Neural progenitor cell (in vitro differentiated cells): ENCODE data around the gene THBS3. TPM values are rescaled to one million over a fixed set of nuclear protein-coding genes. Genes with fewer than 3 reads are reported as not detected.
"Not testable (repeated sequence)": the region's sequence is repeated elsewhere in the genome, so short reads cannot be mapped to it uniquely, and the experiment has no call there.

Experiments used
- DNase-seq: peaks from one replicate; pipeline ENCODE4 v3.0.0-alpha.2; 2016; ENCODE audit warnings: low spot score
- H2AFZ ChIP-seq: fragments of 200-600 bp; sonication (generic); replicated peaks from 2 replicates; pipeline ENCODE4 v1.6.1; 2016; ENCODE audit warnings: antibody characterized with exemption
- H3F3A ChIP-seq: fragments of 200-600 bp; sonication (generic); 2 replicates; pipeline ENCODE4 v1.6.1; 2016; ENCODE audit warnings: antibody characterized with exemption, low read depth
- H3K27ac ChIP-seq: fragments of 200-600 bp; sonication (generic); 2 replicates; pipeline ENCODE4 v1.5.1; 2016; ENCODE audit warnings: mild to moderate bottlenecking
- H3K27me3 ChIP-seq: fragments of 200-600 bp; sonication (generic); 2 replicates; pipeline ENCODE4 v1.6.1; 2016; ENCODE audit warnings: mild to moderate bottlenecking, moderate library complexity
- H3K36me3 ChIP-seq: fragments of 200-600 bp; sonication (generic); 2 replicates; pipeline ENCODE4 v1.5.1; 2016
- H3K4me1 ChIP-seq: fragments of 200-600 bp; sonication (generic); 2 replicates; pipeline ENCODE4 v1.6.1; 2016; ENCODE audit warnings: mixed run types
- H3K4me2 ChIP-seq: fragments of 200-600 bp; sonication (generic); 2 replicates; pipeline ENCODE4 v1.6.1; 2016
- H3K4me3 ChIP-seq: fragments of 200-600 bp; sonication (generic); 2 replicates; pipeline ENCODE4 v1.5.1; 2016
- H3K79me2 ChIP-seq: fragments of 200-600 bp; sonication (generic); 2 replicates; pipeline ENCODE4 v1.6.1; 2016; ENCODE audit warnings: low read depth
- H3K9ac ChIP-seq: fragments of 200-600 bp; sonication (generic); 2 replicates; pipeline ENCODE4 v1.6.1; 2016
- H3K9me3 ChIP-seq: fragments of 200-600 bp; sonication (generic); 2 replicates; pipeline ENCODE4 v1.5.1; 2016; ENCODE audit warnings: low read depth
- H4K20me1 ChIP-seq: fragments of 200-600 bp; sonication (generic); 2 replicates; pipeline ENCODE4 v1.6.1; 2016; ENCODE audit warnings: low read depth
- H3K27ac Mint-ChIP-seq: 3 replicates; pipeline ENCODE4 v1.8.0; 2021; ENCODE audit warnings: mixed read lengths
- H3K27me3 Mint-ChIP-seq: 2 replicates; pipeline ENCODE4 v1.8.0; 2022; ENCODE audit warnings: low read depth, mild to moderate bottlenecking, inconsistent platforms, moderate library complexity, mixed read lengths; ENCODE audit not compliant: insufficient read depth
- H3K36me3 Mint-ChIP-seq: 3 replicates; pipeline ENCODE4 v1.8.0; 2021; ENCODE audit warnings: mixed read lengths
- H3K4me1 Mint-ChIP-seq: 3 replicates; pipeline ENCODE4 v1.8.0; 2021; ENCODE audit warnings: mixed read lengths
- H3K4me3 Mint-ChIP-seq: 3 replicates; pipeline ENCODE4 v1.8.0; 2021; ENCODE audit warnings: mild to moderate bottlenecking, moderate library complexity, mixed read lengths
- H3K9me3 Mint-ChIP-seq: 3 replicates; pipeline ENCODE4 v1.8.0; 2020; ENCODE audit warnings: mixed read lengths
- CTCF ChIP-seq: fragments of 200-600 bp; sonication (generic); IDR thresholded peaks from 2 replicates; pipeline ENCODE4 v1.5.1; 2017; ENCODE audit warnings: antibody characterized with exemption, mild to moderate bottlenecking
- EZH2 ChIP-seq: fragments of 200-600 bp; sonication (generic); IDR thresholded peaks from 2 replicates; pipeline ENCODE4 v1.6.1; 2017; ENCODE audit warnings: antibody characterized with exemption, mild to moderate bottlenecking, moderate library complexity
- EZH2phosphoT487 ChIP-seq: fragments of 200-600 bp; sonication (generic); IDR thresholded peaks from 2 replicates; pipeline ENCODE4 v1.6.1; 2017; ENCODE audit warnings: antibody characterized with exemption
- total RNA-seq: library from RNA; depleted of rRNA; stranded (reverse); fragments of >200 nt; gene quantifications from 2 replicates; pipeline ENCODE4 v1.2.3, GENCODE V29; 2015; ENCODE audit warnings: low replicate concordance

Gene THBS3
- total RNA-seq, 1 donor from 2014 or later: 19.3 TPM

- peaks cover 10% of the 10 kb centered on the region for H3K27me3 Mint-ChIP-seq
- H3K27ac ChIP-seq: no peak overlapping the region
- H3F3A ChIP-seq: peaks cover 45% of the 10 kb centered on the region
- peaks cover 6% of the 10 kb centered on the region for H3K36me3 Mint-ChIP-seq
- H2AFZ ChIP-seq: peak overlapping the region; percentile 95
- peaks cover 44% of the 10 kb centered on the region for H3K4me1 Mint-ChIP-seq
- TF ChIP-seq EZH2phosphoT487 (no peak), CTCF (no peak), EZH2 (no peak)
- peak overlapping the region; percentile 83 for H3K4me3 Mint-ChIP-seq
- H4K20me1 ChIP-seq: no peaks in the 10 kb centered on the region
- peaks cover 9% of the 10 kb centered on the region for H3K4me1 ChIP-seq
- peak overlapping the region; percentile 89 for H3K27ac Mint-ChIP-seq
- peak; percentile 83 for DNase-seq
- H3K79me2 ChIP-seq: no peaks in the 10 kb centered on the region
- H3K9ac ChIP-seq: peak overlapping the region; percentile 66
- no peaks in the 10 kb centered on the region for H3K27me3 ChIP-seq
- no peaks in the 10 kb centered on the region for H3K9me3 ChIP-seq
- H3K4me3 ChIP-seq: peak overlapping the region; percentile 50
- peaks cover 2% of the 10 kb centered on the region for H3K9me3 Mint-ChIP-seq
- H3K36me3 ChIP-seq: no peaks in the 10 kb centered on the region
- peak overlapping the region; percentile 84 for H3K4me2 ChIP-seq
These were observed 33.5 kb upstream of the THBS3 start for GRCh38 chr1:155241069-155241679.

- TF ChIP-seq EZH2: no peak
- TF ChIP-seq CTCF: no peak
- TF ChIP-seq EZH2phosphoT487: no peak
- H3K27ac Mint-ChIP-seq: no peak overlapping the region
- H3K36me3 Mint-ChIP-seq: peaks cover 3% of the 10 kb centered on the region
- no peak overlapping the region for H3K4me3 Mint-ChIP-seq
- no peaks in the 10 kb centered on the region for H3K9me3 ChIP-seq
- no peak overlapping the region for H3K4me2 ChIP-seq
- H3K27me3 ChIP-seq: no peaks in the 10 kb centered on the region
- H2AFZ ChIP-seq: no peak overlapping the region
- H3K4me1 Mint-ChIP-seq: peaks cover 12% of the 10 kb centered on the region
- H3K9ac ChIP-seq: no peak overlapping the region
- no peaks in the 10 kb centered on the region for H4K20me1 ChIP-seq
- H3K27ac ChIP-seq: no peak overlapping the region
- DNase-seq: no peak
- no peaks in the 10 kb centered on the region for H3K79me2 ChIP-seq
- H3K9me3 Mint-ChIP-seq: no peaks in the 10 kb centered on the region
- peaks cover 7% of the 10 kb centered on the region for H3K27me3 Mint-ChIP-seq
- peaks cover 6% of the 10 kb centered on the region for H3F3A ChIP-seq
- H3K4me1 ChIP-seq: no peaks in the 10 kb centered on the region
- H3K36me3 ChIP-seq: no peaks in the 10 kb centered on the region
- H3K4me3 ChIP-seq: no peak overlapping the region
These were observed 28.8 kb upstream of the THBS3 start for GRCh38 chr1:155236451-155236850.

GRCh38 chr1:155235375-155235774, 27.7 kb upstream of the THBS3 start:
- H3K4me1 Mint-ChIP-seq, H3F3A ChIP-seq, H3K9ac ChIP-seq, H2AFZ ChIP-seq, H3K9me3 Mint-ChIP-seq, DNase-seq, H3K27me3 Mint-ChIP-seq, H3K27ac ChIP-seq, H3K27me3 ChIP-seq, H3K36me3 ChIP-seq, H3K4me2 ChIP-seq, H3K4me3 Mint-ChIP-seq, H3K36me3 Mint-ChIP-seq, H3K79me2 ChIP-seq, H3K4me1 ChIP-seq, H3K9me3 ChIP-seq, H3K27ac Mint-ChIP-seq, H3K4me3 ChIP-seq, H4K20me1 ChIP-seq: not testable (repeated sequence)

- not testable (repeated sequence) for H3K36me3 ChIP-seq, H3K9me3 Mint-ChIP-seq
These were observed 25.8 kb upstream of the THBS3 start for GRCh38 chr1:155233502-155233901.

GRCh38 chr1:155232001-155232978, 24.6 kb upstream of the THBS3 start:
- H3F3A ChIP-seq, H3K27me3 ChIP-seq, H3K9me3 Mint-ChIP-seq, H3K4me3 ChIP-seq, H3K4me2 ChIP-seq, H3K9me3 ChIP-seq, H3K27ac ChIP-seq, H3K36me3 Mint-ChIP-seq, H4K20me1 ChIP-seq, H3K36me3 ChIP-seq, H3K9ac ChIP-seq, H3K27me3 Mint-ChIP-seq, H3K4me1 ChIP-seq, H3K4me3 Mint-ChIP-seq, H3K27ac Mint-ChIP-seq, DNase-seq, H3K79me2 ChIP-seq, H2AFZ ChIP-seq: not testable (repeated sequence)
- peaks cover 12% of the 10 kb centered on the region for H3K4me1 Mint-ChIP-seq

More at GRCh38 chr1:155233502-155233901, 25.8 kb upstream of the THBS3 start:
- H3K4me3 ChIP-seq, H3K4me3 Mint-ChIP-seq, H2AFZ ChIP-seq, H4K20me1 ChIP-seq, H3K9me3 ChIP-seq, H3K27ac Mint-ChIP-seq, H3K27ac ChIP-seq, H3K36me3 Mint-ChIP-seq, H3K79me2 ChIP-seq, DNase-seq, H3K4me2 ChIP-seq, H3K4me1 ChIP-seq, H3K27me3 ChIP-seq, H3K4me1 Mint-ChIP-seq, H3K9ac ChIP-seq, H3K27me3 Mint-ChIP-seq, H3F3A ChIP-seq: not testable (repeated sequence)

GRCh38 chr1:155231302-155231701, 23.6 kb upstream of the THBS3 start:
- Histone ChIP-seq H3F3A (peaks cover 20% of the 10 kb centered on the region), H3K4me1 (peaks cover 11% of the 10 kb centered on the region)
- not testable (repeated sequence) for DNase-seq, H3K9me3 Mint-ChIP-seq, H3K9me3 ChIP-seq, H3K4me2 ChIP-seq, H3K9ac ChIP-seq, H3K4me3 Mint-ChIP-seq, H3K4me3 ChIP-seq, H3K27ac Mint-ChIP-seq, H3K79me2 ChIP-seq, H2AFZ ChIP-seq, H3K36me3 ChIP-seq, H3K27me3 Mint-ChIP-seq, H3K36me3 Mint-ChIP-seq, H3K27me3 ChIP-seq, H3K27ac ChIP-seq, H4K20me1 ChIP-seq
- H3K4me1 Mint-ChIP-seq: peaks cover 19% of the 10 kb centered on the region
